ENCODE data around the gene PHETA2. TPM values are rescaled to one million over a fixed set of nuclear protein-coding genes. Genes with fewer than 3 reads are reported as not detected.

The PHETA2 gene
- total RNA-seq, 1 experiment from 2014 or later, result 0.22 TPM

DNA sequence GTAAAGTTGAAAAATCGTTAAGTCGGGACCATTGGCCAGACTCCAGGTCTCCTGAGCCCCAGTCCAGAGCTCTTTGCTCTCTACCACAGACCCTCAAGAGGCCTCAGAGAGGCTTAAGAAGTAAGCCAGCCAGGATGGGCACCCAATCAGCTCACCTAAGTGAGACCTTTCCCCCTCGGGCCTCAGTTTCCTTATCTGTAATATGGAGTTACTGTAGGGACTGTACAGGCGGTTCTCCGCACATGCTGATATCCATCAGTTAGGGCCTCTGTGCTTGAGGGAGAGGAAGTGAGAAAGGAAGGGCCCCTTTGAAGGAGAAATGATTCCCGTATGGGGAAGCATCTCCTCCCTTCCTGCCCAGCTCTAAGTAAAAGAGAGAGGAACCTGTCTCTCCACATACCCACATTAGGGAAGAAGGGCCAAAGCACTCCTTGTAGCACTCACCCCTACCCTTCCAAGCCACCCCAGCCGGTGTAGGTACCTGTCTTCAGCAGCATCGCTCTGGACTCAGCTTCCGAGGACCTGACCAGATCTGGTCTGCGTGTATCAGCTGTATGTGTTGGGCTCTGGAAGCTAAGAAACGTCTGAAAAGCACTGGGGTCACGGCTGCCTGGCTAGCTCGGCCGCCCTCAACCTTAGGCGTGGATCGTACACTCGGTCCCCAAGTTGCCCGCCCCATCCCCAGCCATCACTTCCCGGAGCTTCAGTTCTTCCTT lies 4.1 kb upstream of the PHETA2 start:
- CTCF ChIA-PET, result interaction anchor here (1.3 kb wide), 1 partner anchor 10 kb away, joined by 3 read pairs; the partner anchor contains the start of gene SMDT1
- H3K36me3 ChIP-seq (ENCODE audit: control insufficient read depth in 1 of 2, insufficient read depth in 2 of 2, low read length in 2 of 2), result peaks cover 3 to 4% of the 10 kb centered on the region in 2 experiments; a peak in 3 of 4 replicates
- no peaks in the 10 kb centered on the region for H3K9me3 ChIP-seq (ENCODE audit: control insufficient read depth in 1 of 2, insufficient read depth in 1 of 2, low read depth in 1 of 2, low read length in 2 of 2)
- intact Hi-C loops (cut with micrococcal nuclease), result no loop called here
- peak overlapping the region; percentile 89 for H3K4me2 ChIP-seq (ENCODE audit: low read length)
- H3K4me3 ChIP-seq (replicated peaks in 1 of 2; ENCODE audit: low read depth in 1 of 2, low read length in 2 of 2), result peak overlapping the region; percentile 65
- H3K27ac ChIP-seq (ENCODE audit: low read depth, low read length), result peak overlapping the region; percentile 60
- H3K27me3 ChIP-seq (ENCODE audit: insufficient read depth, low read length), result no peaks in the 10 kb centered on the region
- peaks cover 12 to 20% of the 10 kb centered on the region in 2 experiments for H3K4me1 ChIP-seq (ENCODE audit: control insufficient read depth in 1 of 2, insufficient read depth in 2 of 2, low read length in 2 of 2)
- no peaks in the 10 kb centered on the region for H4K20me1 ChIP-seq (ENCODE audit: insufficient read depth)
- no peak overlapping the region for H2AFZ ChIP-seq (ENCODE audit: low read depth, low read length, poor library complexity, severe bottlenecking)
- H3K9ac ChIP-seq (ENCODE audit: low read length), result peak overlapping the region; percentile 71
- POLR2A ChIA-PET, result interaction anchor here (0.7 to 1.6 kb wide), 3 partner anchors 9 to 92 kb away, joined by 3 to 4 read pairs (median 4); partner anchors contain the start of gene SMDT1
- no peak for TF ChIP-seq RAD21 (IDR thresholded peaks at IDR 0.05; ENCODE audit: low read depth)
- TF ChIP-seq CEBPB (IDR thresholded peaks at IDR 0.05; ENCODE audit: low read depth), result no peak
- TF ChIP-seq YY1 (IDR thresholded peaks at IDR 0.05; ENCODE audit: extremely low read depth, insufficient replicate concordance, low read depth, low read length), result no peak
- TF ChIP-seq ZNF274 (IDR thresholded peaks at IDR 0.05; ENCODE audit: low read depth, low read length), result no peak
- no peak for TF ChIP-seq EZH2phosphoT487 (IDR thresholded peaks at IDR 0.05; ENCODE audit: borderline replicate concordance)
- no peaks in the 10 kb centered on the region for H3K9me2 ChIP-seq (ENCODE audit: insufficient read depth)
- DNase-seq (ENCODE audit: low read depth, low spot score) (no peak), ATAC-seq (peak; percentile 19; the same call in 1 of the 2 replicates)
- RAD21 ChIA-PET (ENCODE audit: low non-redundant PET in 1 of 2, low total read pairs in 2 of 2, uncharacterized antibody in 2 of 2, unreplicated experiment in 2 of 2), result no interaction called here
- TSS peak; percentile 85 for BruUV-seq (replicated peaks)
- H3K79me2 ChIP-seq (ENCODE audit: insufficient read depth, low read length), result no peaks in the 10 kb centered on the region

GRCh38 chr22:42070517-42071422 lies 3.3 kb upstream of the PHETA2 start, which contains the start of gene NAGA:
NAGA (minus strand) TSS chr22:42070812; CDS start chr22:42070297, 515 bp downstream.
- intact Hi-C loops (cut with micrococcal nuclease), result no loop called here
- RAD21 ChIA-PET (ENCODE audit: low non-redundant PET in 1 of 2, low total read pairs in 2 of 2, uncharacterized antibody in 2 of 2, unreplicated experiment in 2 of 2), result no interaction called here
- Histone ChIP-seq H4K20me1 (ENCODE audit: insufficient read depth) (no peaks in the 10 kb centered on the region), H3K27me3 (ENCODE audit: insufficient read depth, low read length) (no peaks in the 10 kb centered on the region), H3K9me2 (ENCODE audit: insufficient read depth) (no peaks in the 10 kb centered on the region), H3K9me3 (ENCODE audit: control insufficient read depth in 1 of 2, insufficient read depth in 1 of 2, low read depth in 1 of 2, low read length in 2 of 2) (no peaks in the 10 kb centered on the region), H3K9ac (ENCODE audit: low read length) (peak within 1 kb of the TSS; percentile 71), H3K4me1 (ENCODE audit: control insufficient read depth in 1 of 2, insufficient read depth in 2 of 2, low read length in 2 of 2) (peaks cover 12 to 20% of the 10 kb centered on the region in 2 experiments), H3K36me3 (ENCODE audit: control insufficient read depth in 1 of 2, insufficient read depth in 2 of 2, low read length in 2 of 2) (peaks cover 0 to 3% of the 10 kb centered on the region in 2 experiments; a peak in 2 of 4 replicates), H2AFZ (ENCODE audit: low read depth, low read length, poor library complexity, severe bottlenecking) (no peak within 1 kb of the TSS), H3K79me2 (ENCODE audit: insufficient read depth, low read length) (no peaks in the 10 kb centered on the region), H3K4me3 (replicated peaks in 1 of 2; ENCODE audit: low read depth in 1 of 2, low read length in 2 of 2) (peak within 1 kb of the TSS; percentile 65), H3K27ac (ENCODE audit: low read depth, low read length) (peak within 1 kb of the TSS; percentile 66), H3K4me2 (ENCODE audit: low read length) (peak within 1 kb of the TSS; percentile 89)
- POLR2A ChIA-PET, result interaction anchor here (0.6 to 1.6 kb wide), 3 partner anchors 8 to 9 kb away, joined by 3 to 4 read pairs (median 4); partner anchors contain the start of gene SMDT1
- TSS peak; percentile 96 for BruUV-seq (replicated peaks)
- DNase-seq (ENCODE audit: low read depth, low spot score) (peak; percentile 92), ATAC-seq (peak; percentile 98)
- CTCF ChIA-PET, result interaction anchor here (1.3 kb wide), 1 partner anchor 9 kb away, joined by 3 read pairs; the partner anchor contains the start of gene SMDT1
- TF ChIP-seq RAD21 (IDR thresholded peaks at IDR 0.05; ENCODE audit: low read depth), result no peak
- no peak for TF ChIP-seq FOSL1 (IDR thresholded peaks at IDR 0.05; ENCODE audit: low read depth)
- TF ChIP-seq ZFX (IDR thresholded peaks at IDR 0.05), result 0 out of 2 replicates have a peak, but pooled peaks have one; percentile 50
- TF ChIP-seq ZBTB33 (IDR thresholded peaks at IDR 0.05; ENCODE audit: extremely low read depth, insufficient replicate concordance, low read length), result no peak
- TF ChIP-seq POLR2A (IDR thresholded peaks at IDR 0.05; ENCODE audit: borderline replicate concordance, extremely low read depth, insufficient read depth, insufficient read length), result peak; percentile 76
- peak; percentile 88; the same call in 1 of the 2 replicates for TF ChIP-seq CBX3 (IDR thresholded peaks at IDR 0.05; ENCODE audit: low read depth)
- TF ChIP-seq JUND (IDR thresholded peaks at IDR 0.05), result no peak
- peak; percentile 74 for TF ChIP-seq POLR2AphosphoS5 (IDR thresholded peaks at IDR 0.05; ENCODE audit: low read depth, low read length)
- peak; percentile 51; the same call in 1 of the 2 replicates for TF ChIP-seq SRF (IDR thresholded peaks at IDR 0.05; ENCODE audit: low read depth)
- no peak for TF ChIP-seq CEBPB (IDR thresholded peaks at IDR 0.05; ENCODE audit: low read depth)
- TF ChIP-seq MAX (IDR thresholded peaks at IDR 0.05), result peak; percentile 95
- TF ChIP-seq ELF1 (IDR thresholded peaks at IDR 0.05; ENCODE audit: borderline replicate concordance, low read depth), result no peak
- TF ChIP-seq EZH2 (IDR thresholded peaks at IDR 0.05), result no peak
